Fibroblast of skin of left quadriceps (primary cell): Measurements from ENCODE around the gene RAB14.

Source experiments
- DNase-seq, 2 experiments: peaks; one replicate each; pipeline ENCODE4 v3.0.0-alpha.2; 2013; ENCODE audit warnings: low read depth in 2 of 2

RAB14 gene

GRCh38 chr9:121201738-121202533 lies at the start of gene RAB14:
Gene RAB14 (minus strand): TSS chr9:121201869. CDS start chr9:121193412, 8,457 bp downstream.
- DNase-seq, result peak; percentile 95

- DNase-seq, result no peak
Observed at GRCh38 chr9:121249563-121249962, 47.9 kb upstream of the RAB14 start.

- peak; percentile 83 to 85 for DNase-seq
Observed at GRCh38 chr9:121246821-121247561, 45.3 kb upstream of the RAB14 start.

- DNase-seq, result no peak
Observed at GRCh38 chr9:121242959-121243346, 41.3 kb upstream of the RAB14 start.

GRCh38 chr9:121242219-121242958 lies 40.7 kb upstream of the RAB14 start:
- DNase-seq, result no peak

GRCh38 chr9:121240472-121241135 lies 38.9 kb upstream of the RAB14 start:
- DNase-seq, result peak in 1 of 2 experiments; percentile 52

GRCh38 chr9:121239851-121240250 lies 38.2 kb upstream of the RAB14 start:
- no peak for DNase-seq

GRCh38 chr9:121239071-121239470 lies 37.4 kb upstream of the RAB14 start:
- DNase-seq, result no peak

GRCh38 chr9:121237916-121238315 lies 36.2 kb upstream of the RAB14 start:
- DNase-seq, result no peak

- no peak for DNase-seq
Observed at GRCh38 chr9:121235512-121235911, 33.8 kb upstream of the RAB14 start.

- DNase-seq, result no peak
Observed at GRCh38 chr9:121234832-121235161, 33.1 kb upstream of the RAB14 start.

GRCh38 chr9:121233906-121234831 lies 32.5 kb upstream of the RAB14 start:
- DNase-seq, result no peak

GRCh38 chr9:121232251-121232650 lies 30.6 kb upstream of the RAB14 start:
- DNase-seq, result no peak

- peak in 1 of 2 experiments; percentile 36 for DNase-seq
Observed at GRCh38 chr9:121230256-121230655, 28.6 kb upstream of the RAB14 start.

- DNase-seq, result no peak
Observed at GRCh38 chr9:121227862-121228261, 26.2 kb upstream of the RAB14 start.

GRCh38 chr9:121226175-121226574 lies 24.5 kb upstream of the RAB14 start:
- no peak for DNase-seq

GRCh38 chr9:121225240-121225639 lies 23.6 kb upstream of the RAB14 start:
- DNase-seq, result no peak

GRCh38 chr9:121222524-121223171 lies 21.0 kb upstream of the RAB14 start:
- DNase-seq, result peak in 1 of 2 experiments; percentile 44

GRCh38 chr9:121221664-121222055 lies 20.0 kb upstream of the RAB14 start:
- no peak for DNase-seq

- no peak for DNase-seq
Observed at GRCh38 chr9:121220996-121221663, 19.5 kb upstream of the RAB14 start.
